H9 (cell line): ENCODE data around the gene TMCO2. TPM values are rescaled to one million over a fixed set of nuclear protein-coding genes. Genes with fewer than 3 reads are reported as not detected.

Source experiments
- DNase-seq: peaks from one replicate; pipeline ENCODE4 v3.0.0-alpha.2; 2017
- H2AFZ ChIP-seq: one replicate; pipeline ENCODE4 v1.6.1; 2013; ENCODE audit warnings: mild to moderate bottlenecking, low read length, control low read depth, moderate library complexity
- H2AK5ac ChIP-seq: 2 replicates; pipeline ENCODE4 v1.6.1; 2013; ENCODE audit warnings: low read length, control low read depth, mixed read lengths; ENCODE audit not compliant: insufficient read length
- H2BK120ac ChIP-seq: one replicate; pipeline ENCODE4 v1.6.1; 2013; ENCODE audit warnings: low read depth, mild to moderate bottlenecking, low read length, control low read depth, inconsistent platforms; ENCODE audit not compliant: poor library complexity, severe bottlenecking
- H2BK12ac ChIP-seq: 2 replicates; pipeline ENCODE4 v1.6.1; 2013; ENCODE audit warnings: low read length, control low read depth, mixed read lengths, low read depth; ENCODE audit not compliant: insufficient read length
- H2BK15ac ChIP-seq: 2 replicates; pipeline ENCODE4 v1.6.1; 2013; ENCODE audit warnings: low read depth, low read length, control low read depth
- H2BK20ac ChIP-seq: one replicate; pipeline ENCODE4 v1.6.1; 2013; ENCODE audit warnings: low read depth, mild to moderate bottlenecking, low read length, control low read depth, inconsistent platforms; ENCODE audit not compliant: poor library complexity, severe bottlenecking
- H2BK5ac ChIP-seq: 2 replicates; pipeline ENCODE4 v1.6.1; 2013; ENCODE audit warnings: low read length, control low read depth, mixed read lengths; ENCODE audit not compliant: insufficient read length
- H3K14ac ChIP-seq: 2 replicates; pipeline ENCODE4 v1.6.1; 2013; ENCODE audit warnings: low read length, control low read depth; ENCODE audit not compliant: insufficient read depth
- H3K18ac ChIP-seq: 2 replicates; pipeline ENCODE4 v1.6.1; 2013; ENCODE audit warnings: low read depth, mild to moderate bottlenecking, mixed read lengths, low read length, control low read depth; ENCODE audit not compliant: insufficient read length
- H3K23ac ChIP-seq: 2 replicates; pipeline ENCODE4 v1.6.1; 2013; ENCODE audit warnings: low read length, control low read depth, mixed read lengths, low read depth; ENCODE audit not compliant: insufficient read length
- H3K23me2 ChIP-seq: 2 replicates; pipeline ENCODE4 v1.6.1; 2013; ENCODE audit warnings: low read depth, mild to moderate bottlenecking, mixed read lengths, low read length, control low read depth; ENCODE audit not compliant: insufficient read length, poor library complexity, severe bottlenecking
- H3K27ac ChIP-seq: 2 replicates; pipeline ENCODE4 v1.5.1; 2013; ENCODE audit warnings: low read length, control low read depth, mixed read lengths, low read depth; ENCODE audit not compliant: insufficient read length
- H3K27me3 ChIP-seq: 2 replicates; pipeline ENCODE4 v1.6.1; 2013; ENCODE audit warnings: low read length, control low read depth, inconsistent platforms; ENCODE audit not compliant: insufficient read depth
- H3K4ac ChIP-seq: 2 replicates; pipeline ENCODE4 v1.6.1; 2013; ENCODE audit warnings: low read depth, mild to moderate bottlenecking, control low read depth, inconsistent platforms, low read length, moderate library complexity
- H3K4me1 ChIP-seq: 2 replicates; pipeline ENCODE4 v1.6.1; 2013; ENCODE audit warnings: low read length, control low read depth, inconsistent platforms; ENCODE audit not compliant: insufficient read depth
- H3K4me2 ChIP-seq: 2 replicates; pipeline ENCODE4 v1.6.1; 2013; ENCODE audit warnings: low read length, control low read depth, mixed read lengths; ENCODE audit not compliant: insufficient read length, insufficient read depth
- H3K56ac ChIP-seq: 2 replicates; pipeline ENCODE4 v1.6.1; 2013; ENCODE audit warnings: low read depth, mild to moderate bottlenecking, mixed read lengths, low read length, control low read depth; ENCODE audit not compliant: insufficient read length
- H3K79me1 ChIP-seq: 2 replicates; pipeline ENCODE4 v1.6.1; 2013; ENCODE audit warnings: low read depth, mild to moderate bottlenecking, moderate library complexity, low read length, control low read depth, inconsistent platforms; ENCODE audit not compliant: insufficient read depth, poor library complexity, severe bottlenecking
- H3K79me2 ChIP-seq: 2 replicates; pipeline ENCODE4 v1.6.1; 2013; ENCODE audit warnings: low read length, control low read depth, inconsistent platforms; ENCODE audit not compliant: insufficient read depth
- H3K9ac ChIP-seq: 2 replicates; pipeline ENCODE4 v1.6.1; 2013; ENCODE audit warnings: low read length, control low read depth, mixed read lengths; ENCODE audit not compliant: insufficient read length; ENCODE audit errors: extremely low read depth
- H3K9me3 ChIP-seq: one replicate; pipeline ENCODE4 v1.6.1; 2013; ENCODE audit warnings: low read depth, low read length, inconsistent platforms; ENCODE audit not compliant: control insufficient read depth
- H3T11ph ChIP-seq: one replicate; pipeline ENCODE4 v1.6.1; 2013; ENCODE audit warnings: mild to moderate bottlenecking, low read length, control low read depth, inconsistent platforms
- H4K20me1 ChIP-seq: one replicate; pipeline ENCODE4 v1.6.1; 2013; ENCODE audit not compliant: control insufficient read depth, insufficient read length, insufficient read depth
- H4K5ac ChIP-seq: 2 replicates; pipeline ENCODE4 v1.6.1; 2013; ENCODE audit warnings: low read depth, mild to moderate bottlenecking, mixed read lengths, low read length, control low read depth; ENCODE audit not compliant: insufficient read length
- H4K8ac ChIP-seq: replicated peaks from 2 replicates; pipeline ENCODE4 v1.6.1; 2013; ENCODE audit warnings: low read length, control low read depth, mixed read lengths, low read depth; ENCODE audit not compliant: insufficient read length
- H4K91ac ChIP-seq: 2 replicates; pipeline ENCODE4 v1.6.1; 2013; ENCODE audit warnings: low read depth, mild to moderate bottlenecking, moderate library complexity, mixed read lengths, low read length, control low read depth; ENCODE audit not compliant: insufficient read length
- H3K27ac Mint-ChIP-seq, 3 experiments: 2 replicates in 2 of 3; 3 replicates in 1 of 3; pipeline ENCODE4 v1.8.0; 2020 to 2021; ENCODE audit warnings: mixed read lengths in 3 of 3, mild to moderate bottlenecking in 1 of 3, moderate library complexity in 1 of 3
- H3K27me3 Mint-ChIP-seq: 2 replicates; pipeline ENCODE4 v1.8.0; 2021; ENCODE audit warnings: low read depth, mild to moderate bottlenecking, moderate library complexity, mixed read lengths
- H3K36me3 Mint-ChIP-seq, 3 experiments: 2 replicates in 2 of 3; 3 replicates in 1 of 3; pipeline ENCODE4 v1.8.0; 2020 to 2021; ENCODE audit warnings: low read depth in 3 of 3, mixed read lengths in 3 of 3; ENCODE audit not compliant: insufficient read depth in 1 of 3
- H3K4me1 Mint-ChIP-seq, 2 experiments: 2 replicates each; pipeline ENCODE4 v1.8.0; 2020; ENCODE audit warnings: mixed read lengths in 2 of 2
- H3K4me3 Mint-ChIP-seq, 2 experiments: 2 replicates in 1 of 2; 3 replicates in 1 of 2; pipeline ENCODE4 v1.8.0; 2020 to 2021; ENCODE audit warnings: mild to moderate bottlenecking in 2 of 2, mixed read lengths in 2 of 2, moderate library complexity in 1 of 2
- H3K9me3 Mint-ChIP-seq, 2 experiments: 2 replicates in 1 of 2; 3 replicates in 1 of 2; pipeline ENCODE4 v1.8.0; 2020; ENCODE audit warnings: mild to moderate bottlenecking in 2 of 2, mixed read lengths in 2 of 2, moderate library complexity in 1 of 2
- CTCF ChIP-seq: fragments of 200-600 bp; sonication (generic); conservative IDR thresholded peaks from 3 replicates; pipeline ENCODE4 v1.8.0; 2021; ENCODE audit warnings: antibody characterized with exemption, mild to moderate bottlenecking
- total RNA-seq: library from RNA; stranded (reverse); gene quantifications from 2 replicates; pipeline ENCODE4 v1.2.1, GENCODE V29; 2021

Gene TMCO2
- total RNA-seq, 1 experiment from 2014 or later, result not detected

GRCh38 chr1:40265298-40265697 lies 17.6 kb downstream of the TMCO2 start:
- Mint-ChIP-seq H3K36me3 (peaks cover 12 to 66% (median 50%) of the 10 kb centered on the region in 3 experiments; a peak in 6 of 7 replicates), H3K4me3 (no peak overlapping the region), H3K4me1 (no peaks in the 10 kb centered on the region), H3K27ac (no peak overlapping the region), H3K9me3 (no peaks in the 10 kb centered on the region), H3K27me3 (no peaks in the 10 kb centered on the region)
- Histone ChIP-seq H3T11ph (no peak overlapping the region), H4K91ac (no peak overlapping the region), H3K18ac (no peak overlapping the region), H3K4me2 (no peak overlapping the region), H3K27ac (no peak overlapping the region), H3K79me2 (no peaks in the 10 kb centered on the region), H2BK120ac (no peak overlapping the region), H3K4me1 (no peaks in the 10 kb centered on the region), H3K79me1 (no peaks in the 10 kb centered on the region), H3K27me3 (no peaks in the 10 kb centered on the region), H4K5ac (no peak overlapping the region), H3K4ac (no peak overlapping the region), H3K23me2 (no peaks in the 10 kb centered on the region), H4K20me1 (no peaks in the 10 kb centered on the region), H2BK5ac (no peak overlapping the region), H3K23ac (no peak overlapping the region), H3K14ac (no peak overlapping the region), H4K8ac (no peak overlapping the region), H3K9me3 (no peaks in the 10 kb centered on the region), H2BK15ac (no peak overlapping the region), H2BK12ac (no peak overlapping the region), H2AK5ac (no peak overlapping the region), H3K9ac (no peak overlapping the region), H3K56ac (no peak overlapping the region), H2BK20ac (no peak overlapping the region), H2AFZ (no peak overlapping the region)
- TF ChIP-seq CTCF, result no peak
- no peak for DNase-seq
